ENCODE measurements around the gene HSPH1.

DNA sequence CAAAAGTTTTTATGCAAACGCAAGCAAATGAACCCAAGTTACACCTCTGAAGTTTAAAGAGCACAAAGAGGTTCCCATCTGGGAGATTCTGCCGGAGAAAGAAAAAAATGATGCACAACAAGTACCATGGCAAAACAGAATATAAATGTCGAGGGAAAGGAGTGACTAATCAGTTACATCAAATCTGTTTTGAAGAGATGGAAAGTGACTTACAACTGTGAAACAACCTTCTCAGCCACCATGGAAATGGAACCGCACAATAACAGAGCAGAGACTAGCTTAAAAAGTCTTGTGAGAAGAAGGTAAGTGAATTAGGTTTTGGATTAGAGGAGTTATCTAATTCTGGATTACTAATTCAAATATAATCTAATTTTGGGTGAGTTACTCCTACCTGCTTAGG, 2.4 kb downstream of the HSPH1 start:
- TF ChIP-seq, protein P1, sequence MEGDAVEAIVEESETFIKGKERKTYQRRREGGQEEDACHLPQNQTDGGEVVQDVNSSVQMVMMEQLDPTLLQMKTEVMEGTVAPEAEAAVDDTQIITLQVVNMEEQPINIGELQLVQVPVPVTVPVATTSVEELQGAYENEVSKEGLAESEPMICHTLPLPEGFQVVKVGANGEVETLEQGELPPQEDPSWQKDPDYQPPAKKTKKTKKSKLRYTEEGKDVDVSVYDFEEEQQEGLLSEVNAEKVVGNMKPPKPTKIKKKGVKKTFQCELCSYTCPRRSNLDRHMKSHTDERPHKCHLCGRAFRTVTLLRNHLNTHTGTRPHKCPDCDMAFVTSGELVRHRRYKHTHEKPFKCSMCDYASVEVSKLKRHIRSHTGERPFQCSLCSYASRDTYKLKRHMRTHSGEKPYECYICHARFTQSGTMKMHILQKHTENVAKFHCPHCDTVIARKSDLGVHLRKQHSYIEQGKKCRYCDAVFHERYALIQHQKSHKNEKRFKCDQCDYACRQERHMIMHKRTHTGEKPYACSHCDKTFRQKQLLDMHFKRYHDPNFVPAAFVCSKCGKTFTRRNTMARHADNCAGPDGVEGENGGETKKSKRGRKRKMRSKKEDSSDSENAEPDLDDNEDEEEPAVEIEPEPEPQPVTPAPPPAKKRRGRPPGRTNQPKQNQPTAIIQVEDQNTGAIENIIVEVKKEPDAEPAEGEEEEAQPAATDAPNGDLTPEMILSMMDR (IDR thresholded peaks at IDR 0.05; ENCODE audit: low read depth, low read length, missing input control): no peak
- TF ChIP-seq TAF1 (conservative IDR thresholded peaks at IDR 0.05): no peak
- TF ChIP-seq JUND (IDR thresholded peaks at IDR 0.05): no peak
- TF ChIP-seq RAD21 (IDR thresholded peaks at IDR 0.05): no peak
